ENCODE data around the gene C1RL. TPM values are rescaled to one million over a fixed set of nuclear protein-coding genes. Genes with fewer than 3 reads are reported as not detected.

Gene C1RL
- polyA plus RNA-seq, 1 experiment, result 50.5 TPM

DNA sequence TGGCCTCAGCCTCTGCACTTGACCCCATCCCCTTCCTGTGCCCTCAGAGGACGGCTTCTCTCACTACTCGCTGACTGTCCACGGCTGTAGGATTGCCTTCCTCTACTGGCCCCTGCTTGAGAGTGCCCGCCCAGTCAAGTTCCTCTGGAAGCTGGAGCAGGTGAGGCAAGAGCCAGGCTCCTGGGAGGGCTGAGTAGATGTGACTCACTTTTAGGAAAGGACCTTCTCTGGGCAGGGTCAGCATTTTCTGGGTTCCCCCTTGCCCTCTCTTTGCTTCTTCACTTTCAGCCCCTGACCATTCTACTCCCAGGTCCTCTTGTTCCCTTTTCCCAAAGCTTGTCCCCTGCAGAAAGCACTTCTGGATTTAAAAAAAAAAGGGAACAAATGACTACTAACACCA, 28.9 kb upstream of the C1RL start:
- Histone ChIP-seq H3K27me3 (ENCODE audit: control insufficient read depth, insufficient read depth, low read length) (no peaks in the 10 kb centered on the region), H3K4me3 (ENCODE audit: low read depth, low read length) (no peak overlapping the region), H3K36me3 (ENCODE audit: control insufficient read depth, insufficient read depth, low read length) (peaks cover 31% of the 10 kb centered on the region)
- POLR2A ChIA-PET, result no interaction called here
- CTCF ChIA-PET, result interaction anchor here (0.6 kb wide), 1 partner anchor 943 kb away, joined by 4 read pairs; no protein-coding TSS in a partner anchor
- TF ChIP-seq, protein P1, sequence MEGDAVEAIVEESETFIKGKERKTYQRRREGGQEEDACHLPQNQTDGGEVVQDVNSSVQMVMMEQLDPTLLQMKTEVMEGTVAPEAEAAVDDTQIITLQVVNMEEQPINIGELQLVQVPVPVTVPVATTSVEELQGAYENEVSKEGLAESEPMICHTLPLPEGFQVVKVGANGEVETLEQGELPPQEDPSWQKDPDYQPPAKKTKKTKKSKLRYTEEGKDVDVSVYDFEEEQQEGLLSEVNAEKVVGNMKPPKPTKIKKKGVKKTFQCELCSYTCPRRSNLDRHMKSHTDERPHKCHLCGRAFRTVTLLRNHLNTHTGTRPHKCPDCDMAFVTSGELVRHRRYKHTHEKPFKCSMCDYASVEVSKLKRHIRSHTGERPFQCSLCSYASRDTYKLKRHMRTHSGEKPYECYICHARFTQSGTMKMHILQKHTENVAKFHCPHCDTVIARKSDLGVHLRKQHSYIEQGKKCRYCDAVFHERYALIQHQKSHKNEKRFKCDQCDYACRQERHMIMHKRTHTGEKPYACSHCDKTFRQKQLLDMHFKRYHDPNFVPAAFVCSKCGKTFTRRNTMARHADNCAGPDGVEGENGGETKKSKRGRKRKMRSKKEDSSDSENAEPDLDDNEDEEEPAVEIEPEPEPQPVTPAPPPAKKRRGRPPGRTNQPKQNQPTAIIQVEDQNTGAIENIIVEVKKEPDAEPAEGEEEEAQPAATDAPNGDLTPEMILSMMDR (IDR thresholded peaks at IDR 0.05; ENCODE audit: insufficient read depth, low read depth, low read length), result no peak
- DNase-seq (ENCODE audit: low read depth), result no peak

DNA sequence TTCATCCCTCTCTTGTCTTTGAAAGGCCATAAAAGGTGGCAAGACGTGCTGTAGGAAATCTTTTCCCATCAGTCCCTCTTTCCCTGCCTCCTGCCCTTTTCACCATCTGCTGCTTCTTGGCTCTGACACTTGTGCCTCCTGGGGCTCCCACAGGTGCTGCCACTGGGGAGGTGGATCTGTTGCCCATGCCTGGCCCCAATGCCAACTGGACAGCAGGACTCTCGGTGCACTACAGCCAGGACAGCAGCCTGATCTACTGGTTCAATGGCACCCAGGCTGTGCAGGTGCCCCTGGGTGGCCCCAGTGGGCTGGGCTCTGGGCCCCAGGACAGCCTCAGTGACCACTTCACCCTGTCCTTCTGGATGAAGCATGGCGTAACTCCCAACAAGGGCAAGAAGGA, 27.7 kb upstream of the C1RL start:
- POLR2A ChIA-PET, result no interaction called here
- DNase-seq (ENCODE audit: low read depth), result no peak
- H3K4me3 ChIP-seq (ENCODE audit: low read depth, low read length), result no peak overlapping the region
- peaks cover 27% of the 10 kb centered on the region for H3K36me3 ChIP-seq (ENCODE audit: control insufficient read depth, insufficient read depth, low read length)
- TF ChIP-seq, protein P1 (IDR thresholded peaks at IDR 0.05; ENCODE audit: insufficient read depth, low read depth, low read length), result no peak
- CTCF ChIA-PET, result interaction anchor here (1.3 kb wide), 1 partner anchor 8 kb away, joined by 9 read pairs; no protein-coding TSS in a partner anchor
- no peaks in the 10 kb centered on the region for H3K27me3 ChIP-seq (ENCODE audit: control insufficient read depth, insufficient read depth, low read length)

DNA sequence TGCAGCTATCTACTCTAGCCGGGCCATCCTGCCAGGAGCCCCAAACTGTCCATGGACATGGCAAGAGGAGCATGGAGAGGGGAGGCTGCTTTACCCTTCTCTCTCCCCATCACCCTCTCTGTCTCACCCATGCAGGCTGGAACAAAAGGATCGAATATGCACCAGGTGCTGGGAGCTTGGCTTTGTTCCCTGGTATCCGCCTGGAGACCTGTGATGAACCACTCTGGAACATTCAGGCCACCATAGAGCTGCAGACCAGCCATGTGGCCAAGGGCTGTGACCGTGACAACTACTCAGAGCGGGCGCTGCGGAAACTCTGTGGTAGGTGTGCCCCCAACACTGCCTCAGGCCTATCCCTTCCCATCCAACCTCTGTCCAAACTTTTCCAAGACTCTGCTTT, 27.1 kb upstream of the C1RL start:
- H3K4me3 ChIP-seq (ENCODE audit: low read depth, low read length), result no peak overlapping the region
- no peaks in the 10 kb centered on the region for H3K27me3 ChIP-seq (ENCODE audit: control insufficient read depth, insufficient read depth, low read length)
- no peak for DNase-seq (ENCODE audit: low read depth)
- ChIA-PET POLR2A (no interaction called here), CTCF (interaction anchor here (1.3 kb wide), 1 partner anchor 9 kb away, joined by 9 read pairs; no protein-coding TSS in a partner anchor)
- peaks cover 24% of the 10 kb centered on the region for H3K36me3 ChIP-seq (ENCODE audit: control insufficient read depth, insufficient read depth, low read length)
- TF ChIP-seq, protein P1 (IDR thresholded peaks at IDR 0.05; ENCODE audit: insufficient read depth, low read depth, low read length), result no peak

DNA sequence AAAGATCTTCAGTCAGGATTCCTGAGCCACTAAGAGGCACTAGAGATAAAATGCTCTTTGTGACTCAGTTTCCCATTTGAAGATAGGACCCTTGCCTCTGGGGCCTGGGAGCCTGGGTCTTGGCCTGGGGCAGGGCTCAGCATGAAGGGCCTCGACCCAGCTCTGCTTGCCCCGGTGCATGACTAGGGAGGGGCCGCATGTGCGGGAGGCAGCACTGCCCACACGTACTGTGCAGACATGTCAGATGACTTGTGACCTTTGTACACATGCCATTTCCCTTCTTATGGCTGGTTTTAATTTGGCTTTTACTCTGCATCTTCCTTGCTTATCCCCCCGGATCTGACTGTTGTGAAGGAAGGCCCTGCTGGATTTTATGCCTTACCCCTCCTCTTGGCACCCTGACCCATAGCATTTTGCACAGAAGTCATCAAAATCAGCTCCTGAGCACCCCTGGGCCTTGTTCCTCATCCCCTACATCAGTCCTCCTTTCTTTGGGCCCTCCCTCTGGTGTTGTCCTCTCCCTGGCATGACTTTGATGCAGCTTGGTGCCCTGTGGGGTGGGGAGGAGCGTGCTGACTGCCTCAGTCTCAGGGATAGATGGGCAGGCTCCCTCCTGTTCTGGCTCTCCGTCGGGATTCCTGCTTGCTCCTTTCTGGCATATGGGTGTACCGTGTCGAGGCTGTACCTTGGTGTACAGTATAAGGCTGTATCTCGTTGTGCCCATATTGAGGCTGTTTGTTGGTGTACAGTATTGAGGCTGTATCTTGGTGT, 25.6 kb upstream of the C1RL start:
- Histone ChIP-seq H3K4me3 (ENCODE audit: low read depth, low read length) (no peak overlapping the region), H3K36me3 (ENCODE audit: control insufficient read depth, insufficient read depth, low read length) (peaks cover 21% of the 10 kb centered on the region), H3K27me3 (ENCODE audit: control insufficient read depth, insufficient read depth, low read length) (no peaks in the 10 kb centered on the region)
- no peak for DNase-seq (ENCODE audit: low read depth)
- ChIA-PET CTCF (interaction anchor here (1.4 kb wide), 1 partner anchor 21 kb away, joined by 5 read pairs; no protein-coding TSS in a partner anchor), POLR2A (no interaction called here)
- TF ChIP-seq, protein P1 (IDR thresholded peaks at IDR 0.05; ENCODE audit: insufficient read depth, low read depth, low read length), result no peak

DNA sequence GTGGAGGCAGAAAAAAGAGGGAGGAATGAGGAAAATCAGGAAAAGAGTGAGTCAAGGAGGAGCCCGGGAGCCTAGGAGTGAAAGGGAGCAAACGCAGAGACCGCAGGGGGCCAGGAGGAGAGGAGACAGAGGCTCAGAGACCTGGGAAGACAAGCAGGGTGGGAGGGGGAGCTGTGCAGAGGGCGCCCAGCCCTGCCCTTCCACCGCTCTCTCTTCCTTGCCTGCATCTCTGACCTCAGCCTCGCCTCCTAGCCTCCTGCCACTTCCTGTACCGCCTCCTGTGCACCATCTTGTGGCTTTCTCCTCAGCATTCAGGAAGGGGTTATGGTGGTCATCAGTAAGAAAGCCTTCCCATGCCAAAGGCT, 22.5 kb upstream of the C1RL start:
- DNase-seq (ENCODE audit: low read depth), result no peak
- Histone ChIP-seq H3K27me3 (ENCODE audit: control insufficient read depth, insufficient read depth, low read length) (no peaks in the 10 kb centered on the region), H3K4me3 (ENCODE audit: low read depth, low read length) (no peak overlapping the region), H3K36me3 (ENCODE audit: control insufficient read depth, insufficient read depth, low read length) (peaks cover 17% of the 10 kb centered on the region)
- CTCF ChIA-PET, result interaction anchor here (1.0 to 2.7 kb wide), 4 partner anchors 10 to 23 kb away, joined by 3 to 13 read pairs (median 8); no protein-coding TSS in a partner anchor
- TF ChIP-seq, protein P1 (IDR thresholded peaks at IDR 0.05; ENCODE audit: insufficient read depth, low read depth, low read length), result no peak
- POLR2A ChIA-PET, result no interaction called here

Data from BJ (cell line).